ENCODE measurements around the gene TMEM248.
"Not testable (repeated sequence)": the region's sequence is repeated elsewhere in the genome, so short reads cannot be mapped to it uniquely, and the experiment has no call there.

TMEM248 gene

DNA sequence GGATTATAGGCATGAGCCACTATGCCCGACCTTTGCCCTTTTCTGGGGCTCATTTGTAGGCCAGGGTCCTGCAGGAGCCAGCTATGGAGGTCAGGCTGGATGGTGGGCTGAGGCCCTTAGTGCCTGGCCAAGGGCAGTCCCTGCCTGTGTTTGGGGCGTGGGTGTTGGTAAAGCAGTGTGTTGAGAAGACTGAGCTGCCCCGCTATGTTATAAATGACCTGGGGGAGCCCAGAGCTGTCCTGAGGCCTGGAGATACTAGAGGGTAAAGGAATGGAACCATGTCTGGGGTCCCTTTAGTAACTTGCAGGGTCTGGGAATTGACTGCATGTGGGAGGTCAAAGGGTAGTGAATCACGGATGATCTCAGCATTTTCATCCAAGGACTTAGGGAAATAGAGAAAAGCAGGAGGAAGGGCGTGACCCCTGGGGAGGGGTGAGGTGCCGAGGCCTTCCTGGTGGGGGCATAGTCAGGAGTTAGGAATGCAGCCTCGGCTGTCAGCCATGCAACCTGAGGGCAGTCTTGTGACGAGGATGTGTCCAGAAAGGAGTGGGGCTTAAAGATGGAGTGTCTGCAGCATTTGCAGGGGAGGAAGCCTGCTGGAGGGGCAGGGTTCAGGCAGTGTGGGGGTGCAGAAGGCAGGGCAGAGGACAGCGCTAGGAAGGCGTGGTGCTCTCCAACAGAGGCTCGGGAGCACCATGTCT, 31.5 kb downstream of the TMEM248 start:
- no peak for DNase-seq

DNA sequence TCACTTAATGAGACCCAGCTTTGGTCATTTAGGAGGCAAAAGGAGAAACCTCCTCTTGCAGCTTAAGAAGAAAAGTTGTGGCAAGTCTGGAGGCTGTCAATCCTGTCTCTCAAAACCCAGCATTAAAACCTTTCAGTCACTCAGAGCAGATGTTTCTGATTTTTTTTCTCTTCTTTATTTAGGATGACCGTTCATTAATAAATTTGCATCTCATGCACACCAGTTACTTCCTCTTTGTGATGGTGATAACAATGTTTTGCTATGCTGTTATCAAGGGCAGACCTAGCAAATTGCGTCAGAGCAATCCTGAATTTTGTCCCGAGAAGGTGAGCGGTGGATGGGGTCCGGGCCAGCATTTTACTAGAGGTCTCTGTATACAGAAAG, 32.0 kb downstream of the TMEM248 start:
- DNase-seq: no peak

GRCh38 chr7:66957595-66958290, 36.7 kb downstream of the TMEM248 start:
- DNase-seq: no peak

- DNase-seq: no peak
These were observed 37.7 kb downstream of the TMEM248 start for GRCh38 chr7:66958538-66959350.

DNA sequence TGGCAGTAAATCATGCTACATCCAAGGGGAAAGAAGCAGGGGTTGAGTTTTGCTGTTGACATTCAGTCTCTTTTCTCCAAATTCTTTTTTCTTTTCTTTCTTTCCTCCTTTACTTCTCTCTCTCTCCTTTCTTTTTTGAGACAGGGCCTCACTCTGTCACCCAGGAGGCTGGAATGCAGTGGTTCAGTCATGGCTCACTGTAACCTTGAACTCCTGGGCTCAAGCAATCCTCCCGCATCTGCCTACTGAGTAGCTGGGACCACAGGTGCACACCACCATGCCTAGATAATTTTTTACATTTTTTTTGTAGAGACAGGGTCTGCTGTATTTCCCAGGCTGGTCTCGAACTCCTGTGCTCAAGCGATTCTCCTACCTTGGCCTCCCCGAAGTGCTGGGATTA, 39.2 kb downstream of the TMEM248 start:
- no peak for DNase-seq

- no peak for DNase-seq
These were observed 40.1 kb downstream of the TMEM248 start for GRCh38 chr7:66961096-66961495.

DNA sequence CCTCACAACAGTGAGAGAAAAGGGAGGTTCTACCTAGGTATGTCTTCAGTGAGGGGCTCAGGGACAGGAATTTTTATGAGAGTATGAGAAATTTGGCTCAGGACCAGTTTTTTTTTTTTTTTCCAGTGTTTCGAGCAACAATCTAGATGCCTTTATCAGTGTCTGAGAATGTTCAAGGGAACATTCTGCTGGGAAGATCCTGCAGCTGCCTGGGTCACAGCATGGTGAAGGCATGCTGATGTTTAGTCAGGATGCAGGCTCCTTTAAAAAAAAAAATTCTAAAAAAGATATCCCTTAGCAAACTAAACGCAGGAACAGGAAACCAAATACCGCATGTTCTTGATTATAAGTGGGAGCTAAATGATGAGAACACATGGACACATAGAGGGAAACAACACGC, 43.4 kb downstream of the TMEM248 start:
- DNase-seq: no peak

DNA sequence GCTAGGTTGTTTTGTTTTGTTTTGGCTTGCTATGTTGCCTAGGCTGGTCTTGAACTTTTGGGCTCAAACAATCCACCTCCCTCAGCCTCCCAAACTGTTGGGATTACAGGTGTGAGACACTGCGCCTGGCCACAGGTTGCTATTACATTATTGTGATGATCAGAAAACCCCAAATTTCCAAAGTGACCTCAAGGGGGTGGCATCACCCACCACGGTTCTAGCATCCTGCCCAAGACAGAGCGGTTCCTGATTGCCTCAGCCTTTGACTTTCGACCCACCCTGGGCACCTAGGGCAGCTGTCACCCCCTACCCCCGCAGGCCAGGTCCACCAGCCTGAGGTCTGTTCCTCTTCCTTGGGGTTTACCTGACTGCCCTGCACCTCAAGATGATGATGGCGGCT, 46.0 kb downstream of the TMEM248 start:
- no peak for DNase-seq

- not testable (repeated sequence) for DNase-seq
These were observed 48.0 kb downstream of the TMEM248 start for GRCh38 chr7:66969001-66969400.

DNA sequence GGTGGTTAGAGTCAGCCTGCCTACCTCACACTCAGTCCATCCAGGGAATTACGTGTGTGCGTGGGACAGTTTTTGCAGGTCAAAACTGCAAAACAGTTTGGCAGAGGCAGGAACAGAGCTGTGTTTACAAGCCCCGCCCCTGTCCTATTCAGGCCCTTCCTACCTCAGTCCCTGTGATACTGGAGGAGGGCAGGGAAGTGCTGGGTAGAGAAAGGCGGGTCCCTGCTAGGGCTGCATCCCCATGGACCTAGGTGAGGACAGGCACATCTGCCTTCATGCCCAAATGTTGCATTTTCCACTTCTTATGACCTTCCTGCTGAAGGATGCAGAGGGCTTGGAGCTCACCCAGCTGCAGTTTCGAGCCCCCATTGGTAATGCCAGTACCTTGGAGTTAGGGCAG, 49.3 kb downstream of the TMEM248 start:
- no peak for DNase-seq

- no peak for DNase-seq
These were observed 54.1 kb downstream of the TMEM248 start for GRCh38 chr7:66974986-66975590.

DNA sequence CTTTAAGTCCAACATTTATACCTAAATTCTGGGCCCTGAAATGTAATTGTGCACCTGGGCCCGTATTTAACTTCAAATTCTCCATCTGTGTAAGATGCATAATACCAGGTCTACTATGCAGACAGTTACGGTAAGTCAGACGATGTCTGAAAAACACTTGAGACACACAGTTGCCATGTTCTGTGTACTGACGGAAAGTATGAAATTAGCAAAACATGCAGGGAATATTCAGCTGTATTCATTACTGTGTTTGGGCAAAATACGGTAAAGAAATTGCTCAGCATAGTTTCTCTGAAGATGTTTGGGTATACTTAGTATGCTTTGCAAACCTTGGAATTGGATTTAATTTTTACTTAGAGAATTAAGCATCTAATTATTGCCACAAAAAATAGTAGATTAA, 57.3 kb downstream of the TMEM248 start:
- DNase-seq: not testable (repeated sequence)

- DNase-seq: not testable (repeated sequence)
These were observed 58.0 kb downstream of the TMEM248 start for GRCh38 chr7:66979013-66979412.

DNA sequence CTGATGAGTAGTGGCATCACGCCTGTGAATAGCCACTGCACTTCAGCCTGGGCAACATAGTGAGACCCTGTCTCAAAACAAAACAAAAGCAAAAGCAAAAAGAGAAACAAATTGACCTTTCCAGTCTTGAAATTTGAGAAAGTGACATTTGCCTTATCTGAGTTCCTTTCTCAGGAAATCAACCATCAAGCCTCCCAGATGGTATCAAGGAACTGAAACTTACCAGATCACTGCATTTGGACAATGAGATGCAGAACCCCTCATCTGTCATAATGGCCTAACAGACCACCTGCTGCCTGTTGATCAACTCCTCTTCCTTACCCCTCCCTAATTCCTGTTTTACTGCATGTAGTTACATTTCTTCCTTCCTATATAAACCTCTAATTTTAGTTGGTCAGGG, 59.3 kb downstream of the TMEM248 start:
- DNase-seq: not testable (repeated sequence)

- DNase-seq: not testable (repeated sequence)
These were observed 68.5 kb downstream of the TMEM248 start for GRCh38 chr7:66989552-66989951.

DNA sequence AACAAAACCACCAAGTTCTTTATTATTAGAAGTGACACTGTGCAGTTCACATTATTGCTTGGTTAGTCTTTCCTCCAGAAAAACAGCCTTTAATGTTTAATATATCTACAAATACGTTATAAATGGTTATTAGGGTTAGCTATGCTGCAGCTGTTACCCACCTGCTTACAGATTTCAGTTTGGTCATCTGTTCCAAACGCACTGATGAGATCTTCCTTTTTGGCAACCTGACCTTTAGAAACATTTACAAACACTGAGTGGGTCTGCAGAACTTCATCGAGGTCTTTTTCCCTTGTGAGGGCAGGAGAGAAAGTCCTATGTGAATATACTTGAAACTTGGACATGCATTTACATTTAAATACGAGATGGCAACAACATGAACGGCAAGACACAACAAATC, 73.0 kb downstream of the TMEM248 start:
- DNase-seq: peak; percentile 6

- peak; percentile 83 for DNase-seq
These were observed 73.6 kb downstream of the TMEM248 start for GRCh38 chr7:66994691-66995049.

- DNase-seq: peak; percentile 99
These were observed 74.2 kb downstream of the TMEM248 start, which contains the start of gene SBDS for GRCh38 chr7:66995050-66995776. Gene SBDS (minus strand): TSS chr7:66995586. CDS start chr7:66995417, 169 bp downstream.

- DNase-seq: peak; percentile 99
These were observed 75.6 kb downstream of the TMEM248 start, which contains the start of gene TYW1 for GRCh38 chr7:66996444-66997191. Gene TYW1 (plus strand): TSS chr7:66996833. CDS start chr7:66996979, 146 bp downstream.

GRCh38 chr7:67000601-67001258, 79.7 kb downstream of the TMEM248 start:
- peak; percentile 56 for DNase-seq

DNA sequence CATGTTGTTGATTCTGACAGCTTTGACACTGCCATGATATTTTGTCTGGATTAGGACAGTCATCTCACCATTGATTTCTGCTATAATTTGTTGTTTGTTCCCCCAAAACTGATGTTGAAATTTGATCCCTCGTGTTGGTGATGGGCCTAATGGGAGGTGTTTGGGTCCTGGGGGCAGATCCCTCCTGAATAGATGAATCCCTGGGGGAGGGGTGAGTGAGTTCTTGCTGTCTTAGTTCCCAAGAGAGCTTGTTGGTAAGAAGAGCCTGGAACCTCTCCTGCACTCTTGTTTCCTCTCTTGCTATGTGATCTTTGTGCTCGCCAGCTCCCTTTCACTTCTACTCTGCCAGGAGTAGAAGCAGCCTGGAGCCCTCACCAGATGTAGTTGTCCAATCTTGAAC, 83.1 kb downstream of the TMEM248 start:
- not testable (repeated sequence) for DNase-seq
